KOPT-K1 (cell line): ENCODE data around the gene CD84.
"Not testable (repeated sequence)": the region's sequence is repeated elsewhere in the genome, so short reads cannot be mapped to it uniquely, and the experiment has no call there.

Experiments
- H3K27ac ChIP-seq: fragments of 200-600 bp; sonication (generic); 2 replicates; pipeline ENCODE4 v1.5.1; 2016; ENCODE audit warnings: antibody characterized with exemption, mild to moderate bottlenecking, low read depth, low read length; ENCODE audit not compliant: poor library complexity, severe bottlenecking
- H3K36me3 ChIP-seq: fragments of 200-600 bp; sonication (generic); 2 replicates; pipeline ENCODE4 v1.5.1; 2017; ENCODE audit warnings: antibody characterized with exemption, mild to moderate bottlenecking, low read length, moderate library complexity; ENCODE audit not compliant: insufficient read depth
- H3K9me3 ChIP-seq: fragments of 200-600 bp; sonication (generic); 2 replicates; pipeline ENCODE4 v1.5.1; 2017; ENCODE audit warnings: antibody characterized with exemption, low read length, mild to moderate bottlenecking; ENCODE audit not compliant: insufficient read depth, poor library complexity, severe bottlenecking

The CD84 gene

GRCh38 chr1:160597051-160597450 lies 17.8 kb upstream of the CD84 start:
- no peaks in the 10 kb centered on the region for H3K36me3 ChIP-seq
- H3K9me3 ChIP-seq, result peaks cover 39% of the 10 kb centered on the region
- H3K27ac ChIP-seq, result no peak overlapping the region

- no peaks in the 10 kb centered on the region for H3K36me3 ChIP-seq
- no peak overlapping the region for H3K27ac ChIP-seq
- H3K9me3 ChIP-seq, result peaks cover 21% of the 10 kb centered on the region
Measured at GRCh38 chr1:160590488-160590887, 11.2 kb upstream of the CD84 start.

GRCh38 chr1:160588468-160588867 lies 9.2 kb upstream of the CD84 start:
- Histone ChIP-seq H3K36me3 (no peaks in the 10 kb centered on the region), H3K9me3 (peaks cover 13% of the 10 kb centered on the region), H3K27ac (no peak overlapping the region)

GRCh38 chr1:160584784-160585183 lies 5.5 kb upstream of the CD84 start:
- Histone ChIP-seq H3K27ac (no peak overlapping the region), H3K36me3 (no peaks in the 10 kb centered on the region), H3K9me3 (peaks cover 10% of the 10 kb centered on the region)

GRCh38 chr1:160582976-160583375 lies 3.7 kb upstream of the CD84 start:
- not testable (repeated sequence) for H3K36me3 ChIP-seq, H3K27ac ChIP-seq
- peaks cover 10% of the 10 kb centered on the region for H3K9me3 ChIP-seq

GRCh38 chr1:160581961-160582360 lies 2.7 kb upstream of the CD84 start:
- no peaks in the 10 kb centered on the region for H3K36me3 ChIP-seq
- H3K9me3 ChIP-seq, result peaks cover 10% of the 10 kb centered on the region

GRCh38 chr1:160580221-160580812 lies 1.0 kb upstream of the CD84 start:
- peaks cover 10% of the 10 kb centered on the region for H3K9me3 ChIP-seq
- no peaks in the 10 kb centered on the region for H3K36me3 ChIP-seq
- H3K27ac ChIP-seq, result peak overlapping the region; percentile 50

More at GRCh38 chr1:160581961-160582360, 2.7 kb upstream of the CD84 start:
- no peak overlapping the region for H3K27ac ChIP-seq

GRCh38 chr1:160578525-160579191 lies 638 bp downstream of the CD84 start:
- H3K36me3 ChIP-seq, result no peaks in the 10 kb centered on the region
- peak overlapping the region; percentile 96 for H3K27ac ChIP-seq

GRCh38 chr1:160578175-160578524 lies 1.1 kb downstream of the CD84 start:
- peaks cover 6% of the 10 kb centered on the region for H3K9me3 ChIP-seq
- H3K36me3 ChIP-seq, result no peaks in the 10 kb centered on the region
- peak overlapping the region; percentile 96 for H3K27ac ChIP-seq

More at GRCh38 chr1:160578525-160579191, 638 bp downstream of the CD84 start:
- H3K9me3 ChIP-seq, result peaks cover 10% of the 10 kb centered on the region

- peak overlapping the region; percentile 96 for H3K27ac ChIP-seq
- H3K36me3 ChIP-seq, result no peaks in the 10 kb centered on the region
- peaks cover 1% of the 10 kb centered on the region for H3K9me3 ChIP-seq
Measured at GRCh38 chr1:160577671-160578070, 1.6 kb downstream of the CD84 start.

GRCh38 chr1:160576884-160577283 lies 2.4 kb downstream of the CD84 start:
- Histone ChIP-seq H3K36me3 (no peaks in the 10 kb centered on the region), H3K9me3 (no peaks in the 10 kb centered on the region), H3K27ac (peak overlapping the region; percentile 96)

- Histone ChIP-seq H3K36me3 (no peaks in the 10 kb centered on the region), H3K27ac (peak overlapping the region; percentile 96), H3K9me3 (no peaks in the 10 kb centered on the region)
Measured at GRCh38 chr1:160576390-160576789, 2.9 kb downstream of the CD84 start.

- no peaks in the 10 kb centered on the region for H3K36me3 ChIP-seq
- peak overlapping the region; percentile 32 for H3K27ac ChIP-seq
- no peaks in the 10 kb centered on the region for H3K9me3 ChIP-seq
Measured at GRCh38 chr1:160575112-160575664, 4.1 kb downstream of the CD84 start.

- Histone ChIP-seq H3K36me3 (no peaks in the 10 kb centered on the region), H3K9me3 (no peaks in the 10 kb centered on the region), H3K27ac (peak overlapping the region; percentile 96)
Measured at GRCh38 chr1:160570840-160571239, 8.5 kb downstream of the CD84 start.

- peak overlapping the region; percentile 96 for H3K27ac ChIP-seq
- no peaks in the 10 kb centered on the region for H3K9me3 ChIP-seq
- no peaks in the 10 kb centered on the region for H3K36me3 ChIP-seq
Measured at GRCh38 chr1:160569806-160570205, 9.5 kb downstream of the CD84 start.
